GM10248 (cell line): ENCODE measurements around the gene FREM3.
A peak's percentile ranks its signal among the peaks of the same experiment; 100 is the strongest.
"Not testable (repeated sequence)": the region's sequence is repeated elsewhere in the genome, so short reads cannot be mapped to it uniquely, and the experiment has no call there.

Experiments used
- CTCF ChIA-PET: fragments of 300-600 bp; sonication (Branson Sonifier 250); formaldehyde crosslinking; extraction: SDS; loops from one replicate; lab custom pipeline; 2021; ENCODE audit warnings: antibody characterized with exemption; lab: Yijun Ruan, JAX
- POLR2A ChIA-PET: fragments of 350-650 bp; sonication (Branson Sonifier 250); formaldehyde crosslinking; extraction: SDS; loops from one replicate; lab custom pipeline; 2020; ENCODE audit warnings: antibody characterized with exemption; lab: Yijun Ruan, JAX
- DNase-seq: peaks from one replicate; pipeline ENCODE4 v3.0.0; 2012; ENCODE audit errors: extremely low spot score
- TF ChIP-seq, protein P1 (sequence below): IDR thresholded peaks from 2 replicates; pipeline ENCODE4 v1.5.1; 2012; ENCODE audit warnings: mild to moderate bottlenecking, low read depth; ENCODE audit errors: extremely low read depth, missing control alignments, control extremely low read depth

Gene FREM3

GRCh38 chr4:143531380-143531779, 169.1 kb downstream of the FREM3 start:
- CTCF ChIA-PET = interaction anchor here (0.7 to 4.3 kb wide), 8 partner anchors 9 to 156 kb away, joined by 3 to 25 read pairs (median 4); no protein-coding TSS in a partner anchor
- DNase-seq = no peak
- TF ChIP-seq, protein P1, sequence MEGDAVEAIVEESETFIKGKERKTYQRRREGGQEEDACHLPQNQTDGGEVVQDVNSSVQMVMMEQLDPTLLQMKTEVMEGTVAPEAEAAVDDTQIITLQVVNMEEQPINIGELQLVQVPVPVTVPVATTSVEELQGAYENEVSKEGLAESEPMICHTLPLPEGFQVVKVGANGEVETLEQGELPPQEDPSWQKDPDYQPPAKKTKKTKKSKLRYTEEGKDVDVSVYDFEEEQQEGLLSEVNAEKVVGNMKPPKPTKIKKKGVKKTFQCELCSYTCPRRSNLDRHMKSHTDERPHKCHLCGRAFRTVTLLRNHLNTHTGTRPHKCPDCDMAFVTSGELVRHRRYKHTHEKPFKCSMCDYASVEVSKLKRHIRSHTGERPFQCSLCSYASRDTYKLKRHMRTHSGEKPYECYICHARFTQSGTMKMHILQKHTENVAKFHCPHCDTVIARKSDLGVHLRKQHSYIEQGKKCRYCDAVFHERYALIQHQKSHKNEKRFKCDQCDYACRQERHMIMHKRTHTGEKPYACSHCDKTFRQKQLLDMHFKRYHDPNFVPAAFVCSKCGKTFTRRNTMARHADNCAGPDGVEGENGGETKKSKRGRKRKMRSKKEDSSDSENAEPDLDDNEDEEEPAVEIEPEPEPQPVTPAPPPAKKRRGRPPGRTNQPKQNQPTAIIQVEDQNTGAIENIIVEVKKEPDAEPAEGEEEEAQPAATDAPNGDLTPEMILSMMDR = peak; percentile 20
- POLR2A ChIA-PET = no interaction called here

DNA sequence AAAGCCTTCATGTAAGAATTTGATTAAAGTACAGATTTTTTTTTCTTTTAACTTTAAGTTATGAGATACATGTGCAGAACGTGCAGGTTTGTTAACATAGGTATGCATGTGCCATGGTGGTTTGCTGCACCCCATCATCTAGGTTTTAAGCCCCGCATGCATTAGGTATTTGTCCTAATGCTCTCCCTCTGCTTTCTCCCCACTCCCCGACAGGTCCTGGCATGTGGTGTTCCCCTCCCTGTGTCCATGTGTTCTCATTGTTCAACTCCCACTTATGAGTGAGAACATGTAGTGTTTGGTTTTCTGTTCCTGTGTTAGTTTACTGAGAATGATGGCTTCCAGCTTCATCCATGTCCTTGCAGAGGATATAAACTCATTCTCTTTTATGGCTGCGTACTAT, 172.4 kb downstream of the FREM3 start:
- CTCF ChIA-PET, DNase-seq, POLR2A ChIA-PET: not testable (repeated sequence)
